Measurements from ENCODE around the gene MSMO1. TPM values are rescaled to one million over a fixed set of nuclear protein-coding genes. Genes with fewer than 3 reads are reported as not detected.

The MSMO1 gene
- total RNA-seq, 3 donors from 2014 or later = 17.7 to 26.3 (median 24.0) TPM

GRCh38 chr4:165360985-165361670 is 33.7 kb downstream of the MSMO1 start:
- Mint-ChIP-seq H3K4me1 (ENCODE audit: low read depth) (no peaks in the 10 kb centered on the region), H3K36me3 (ENCODE audit: insufficient read depth) (no peaks in the 10 kb centered on the region), H3K27me3 (ENCODE audit: low read depth) (peaks cover 16% of the 10 kb centered on the region), H3K4me3 (no peak overlapping the region), H3K9me3 (no peaks in the 10 kb centered on the region)
- DNase-seq (no peak), ATAC-seq (no peak)

- H3K36me3 Mint-ChIP-seq (ENCODE audit: insufficient read depth) = no peaks in the 10 kb centered on the region
- H3K4me3 Mint-ChIP-seq = no peak overlapping the region
- ATAC-seq = no peak
- H3K9me3 Mint-ChIP-seq = no peaks in the 10 kb centered on the region
- no peak for DNase-seq
- H3K27me3 Mint-ChIP-seq (ENCODE audit: low read depth) = peaks cover 16% of the 10 kb centered on the region
- H3K4me1 Mint-ChIP-seq (ENCODE audit: low read depth) = no peaks in the 10 kb centered on the region
These were observed 34.3 kb downstream of the MSMO1 start for GRCh38 chr4:165361810-165362209.

GRCh38 chr4:165364452-165365080 is 37.1 kb downstream of the MSMO1 start:
- Mint-ChIP-seq H3K4me3 (no peak overlapping the region), H3K36me3 (ENCODE audit: insufficient read depth) (no peaks in the 10 kb centered on the region), H3K27me3 (ENCODE audit: low read depth) (peaks cover 16% of the 10 kb centered on the region), H3K9me3 (no peaks in the 10 kb centered on the region), H3K4me1 (ENCODE audit: low read depth) (no peaks in the 10 kb centered on the region)
- ATAC-seq = no peak
- DNase-seq = no peak

GRCh38 chr4:165367040-165367439 is 39.6 kb downstream of the MSMO1 start:
- ATAC-seq = no peak
- H3K4me3 Mint-ChIP-seq = no peak overlapping the region

GRCh38 chr4:165368114-165368513 is 40.6 kb downstream of the MSMO1 start:
- no peaks in the 10 kb centered on the region for H3K4me1 Mint-ChIP-seq (ENCODE audit: low read depth)
- no peak for ATAC-seq
- no peak overlapping the region for H3K4me3 Mint-ChIP-seq
- peaks cover 2% of the 10 kb centered on the region for H3K27me3 Mint-ChIP-seq (ENCODE audit: low read depth)
- no peaks in the 10 kb centered on the region for H3K36me3 Mint-ChIP-seq (ENCODE audit: insufficient read depth)
- no peak for DNase-seq
- H3K9me3 Mint-ChIP-seq = no peaks in the 10 kb centered on the region

More at GRCh38 chr4:165367040-165367439, 39.6 kb downstream of the MSMO1 start:
- H3K36me3 Mint-ChIP-seq (ENCODE audit: insufficient read depth) = no peaks in the 10 kb centered on the region
- H3K4me1 Mint-ChIP-seq (ENCODE audit: low read depth) = no peaks in the 10 kb centered on the region
- no peak for DNase-seq
- peaks cover 4% of the 10 kb centered on the region for H3K27me3 Mint-ChIP-seq (ENCODE audit: low read depth)
- no peaks in the 10 kb centered on the region for H3K9me3 Mint-ChIP-seq

- H3K4me3 Mint-ChIP-seq = no peak overlapping the region
- H3K9me3 Mint-ChIP-seq = no peaks in the 10 kb centered on the region
- DNase-seq (no peak), ATAC-seq (no peak)
- no peaks in the 10 kb centered on the region for H3K27me3 Mint-ChIP-seq (ENCODE audit: low read depth)
- H3K36me3 Mint-ChIP-seq (ENCODE audit: insufficient read depth) = no peaks in the 10 kb centered on the region
- no peaks in the 10 kb centered on the region for H3K4me1 Mint-ChIP-seq (ENCODE audit: low read depth)
These were observed 41.1 kb downstream of the MSMO1 start for GRCh38 chr4:165368567-165368966.

- H3K9me3 Mint-ChIP-seq = no peaks in the 10 kb centered on the region
- ATAC-seq = no peak
- no peak overlapping the region for H3K4me3 Mint-ChIP-seq
- H3K36me3 Mint-ChIP-seq (ENCODE audit: insufficient read depth) = no peaks in the 10 kb centered on the region
- no peaks in the 10 kb centered on the region for H3K4me1 Mint-ChIP-seq (ENCODE audit: low read depth)
- DNase-seq = no peak
- peaks cover 4% of the 10 kb centered on the region for H3K27me3 Mint-ChIP-seq (ENCODE audit: low read depth)
These were observed 42.1 kb downstream of the MSMO1 start for GRCh38 chr4:165369522-165369921.

GRCh38 chr4:165370530-165370929 is 43.1 kb downstream of the MSMO1 start:
- Mint-ChIP-seq H3K27me3 (ENCODE audit: low read depth) (peaks cover 10% of the 10 kb centered on the region), H3K9me3 (no peaks in the 10 kb centered on the region), H3K4me3 (no peak overlapping the region), H3K36me3 (ENCODE audit: insufficient read depth) (no peaks in the 10 kb centered on the region), H3K4me1 (ENCODE audit: low read depth) (no peaks in the 10 kb centered on the region)
- DNase-seq (no peak), ATAC-seq (no peak)

- Mint-ChIP-seq H3K4me3 (no peak overlapping the region), H3K36me3 (ENCODE audit: insufficient read depth) (no peaks in the 10 kb centered on the region), H3K9me3 (no peaks in the 10 kb centered on the region), H3K4me1 (ENCODE audit: low read depth) (peaks cover 5% of the 10 kb centered on the region), H3K27me3 (ENCODE audit: low read depth) (peaks cover 38% of the 10 kb centered on the region)
- ATAC-seq (no peak), DNase-seq (no peak)
These were observed 48.0 kb downstream of the MSMO1 start for GRCh38 chr4:165375465-165375864.

GRCh38 chr4:165378398-165378744 is 50.9 kb downstream of the MSMO1 start:
- no peaks in the 10 kb centered on the region for H3K36me3 Mint-ChIP-seq (ENCODE audit: insufficient read depth)
- no peaks in the 10 kb centered on the region for H3K9me3 Mint-ChIP-seq
- H3K4me3 Mint-ChIP-seq = peak overlapping the region; percentile 68
- ATAC-seq (no peak), DNase-seq (no peak)
- peaks cover 51% of the 10 kb centered on the region for H3K27me3 Mint-ChIP-seq (ENCODE audit: low read depth)
- peaks cover 5% of the 10 kb centered on the region for H3K4me1 Mint-ChIP-seq (ENCODE audit: low read depth)

GRCh38 chr4:165378745-165379677 is 51.5 kb downstream of the MSMO1 start, which contains the start of gene CPE:
CPE (plus strand) TSS chr4:165379008; CDS start chr4:165379222, 214 bp downstream.
- Mint-ChIP-seq H3K36me3 (ENCODE audit: insufficient read depth) (no peaks in the 10 kb centered on the region), H3K27me3 (ENCODE audit: low read depth) (peaks cover 54% of the 10 kb centered on the region), H3K4me3 (peak within 1 kb of the TSS; percentile 68), H3K4me1 (ENCODE audit: low read depth) (peaks cover 5% of the 10 kb centered on the region), H3K9me3 (no peaks in the 10 kb centered on the region)
- DNase-seq = peak; percentile 29
- peak; percentile 98 to 99 for ATAC-seq

- H3K4me1 Mint-ChIP-seq (ENCODE audit: low read depth) = peaks cover 5% of the 10 kb centered on the region
- peaks cover 51% of the 10 kb centered on the region for H3K27me3 Mint-ChIP-seq (ENCODE audit: low read depth)
- H3K9me3 Mint-ChIP-seq = no peaks in the 10 kb centered on the region
- ATAC-seq (no peak), DNase-seq (no peak)
- H3K4me3 Mint-ChIP-seq = peak overlapping the region; percentile 17
- no peaks in the 10 kb centered on the region for H3K36me3 Mint-ChIP-seq (ENCODE audit: insufficient read depth)
These were observed 52.2 kb downstream of the MSMO1 start for GRCh38 chr4:165379678-165380064.

GRCh38 chr4:165380805-165381204 is 53.3 kb downstream of the MSMO1 start:
- DNase-seq = no peak
- no peak overlapping the region for H3K4me3 Mint-ChIP-seq
- H3K36me3 Mint-ChIP-seq (ENCODE audit: insufficient read depth) = no peaks in the 10 kb centered on the region
- H3K9me3 Mint-ChIP-seq = no peaks in the 10 kb centered on the region
- peaks cover 47% of the 10 kb centered on the region for H3K27me3 Mint-ChIP-seq (ENCODE audit: low read depth)
- H3K4me1 Mint-ChIP-seq (ENCODE audit: low read depth) = peaks cover 5% of the 10 kb centered on the region
- no peak for ATAC-seq

GRCh38 chr4:165381821-165382373 is 54.4 kb downstream of the MSMO1 start:
- H3K27me3 Mint-ChIP-seq (ENCODE audit: low read depth) = peaks cover 44% of the 10 kb centered on the region
- DNase-seq = no peak
- no peak for ATAC-seq
- no peaks in the 10 kb centered on the region for H3K36me3 Mint-ChIP-seq (ENCODE audit: insufficient read depth)
- no peaks in the 10 kb centered on the region for H3K9me3 Mint-ChIP-seq
- H3K4me3 Mint-ChIP-seq = no peak overlapping the region
- peaks cover 5% of the 10 kb centered on the region for H3K4me1 Mint-ChIP-seq (ENCODE audit: low read depth)
